ENCODE data around the gene MISP.

- TF ChIP-seq, protein P1, sequence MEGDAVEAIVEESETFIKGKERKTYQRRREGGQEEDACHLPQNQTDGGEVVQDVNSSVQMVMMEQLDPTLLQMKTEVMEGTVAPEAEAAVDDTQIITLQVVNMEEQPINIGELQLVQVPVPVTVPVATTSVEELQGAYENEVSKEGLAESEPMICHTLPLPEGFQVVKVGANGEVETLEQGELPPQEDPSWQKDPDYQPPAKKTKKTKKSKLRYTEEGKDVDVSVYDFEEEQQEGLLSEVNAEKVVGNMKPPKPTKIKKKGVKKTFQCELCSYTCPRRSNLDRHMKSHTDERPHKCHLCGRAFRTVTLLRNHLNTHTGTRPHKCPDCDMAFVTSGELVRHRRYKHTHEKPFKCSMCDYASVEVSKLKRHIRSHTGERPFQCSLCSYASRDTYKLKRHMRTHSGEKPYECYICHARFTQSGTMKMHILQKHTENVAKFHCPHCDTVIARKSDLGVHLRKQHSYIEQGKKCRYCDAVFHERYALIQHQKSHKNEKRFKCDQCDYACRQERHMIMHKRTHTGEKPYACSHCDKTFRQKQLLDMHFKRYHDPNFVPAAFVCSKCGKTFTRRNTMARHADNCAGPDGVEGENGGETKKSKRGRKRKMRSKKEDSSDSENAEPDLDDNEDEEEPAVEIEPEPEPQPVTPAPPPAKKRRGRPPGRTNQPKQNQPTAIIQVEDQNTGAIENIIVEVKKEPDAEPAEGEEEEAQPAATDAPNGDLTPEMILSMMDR (IDR thresholded peaks at IDR 0.05), result no peak
- TF ChIP-seq EZH2 (IDR thresholded peaks at IDR 0.05) (no peak), EZH2phosphoT487 (IDR thresholded peaks at IDR 0.05) (no peak)
Observed at GRCh38 chr19:731000-731399, 19.9 kb upstream of the MISP start.

All from neural progenitor cell (in vitro differentiated cells).